Breast epithelium (tissue), 4 donors: Measurements from ENCODE around the gene KHDC4. TPM values are rescaled to one million over a fixed set of nuclear protein-coding genes. Genes with fewer than 3 reads are reported as not detected.

ENCODE experiments used
- DNase-seq, 2 donors: peaks; one replicate each; pipeline ENCODE4 v3.0.0-alpha.2; 2019; ENCODE audit warnings: low spot score in 2 of 2
- H3K27ac ChIP-seq, 2 donors: fragments of 200-600 bp; sonication (generic) in 1 of 2; one replicate each; pipeline ENCODE4 v1.5.1; 2016 to 2019; ENCODE audit warnings: mild to moderate bottlenecking in 1 of 2
- H3K27me3 ChIP-seq, 2 donors: fragments of 200-600 bp; sonication (generic) in 1 of 2; one replicate each; pipeline versions ENCODE4 v1.5.1 to v1.6.0; 2017 to 2019; ENCODE audit warnings: control low read depth in 1 of 2, mild to moderate bottlenecking in 1 of 2
- H3K36me3 ChIP-seq: fragments of 200-600 bp; one replicate; pipeline ENCODE4 v1.5.1; 2019
- H3K4me1 ChIP-seq, 2 donors: fragments of 200-600 bp; sonication (generic); one replicate each; pipeline ENCODE4 v1.5.1; 2016 to 2019; ENCODE audit warnings: control low read depth in 1 of 2
- H3K4me3 ChIP-seq, 3 donors: fragments of 200-600 bp; sonication (generic); 1 replicate in 2 of 3; 2 replicates in 1 of 3; pipeline ENCODE4 v1.5.1; 2016 to 2019; ENCODE audit warnings: mild to moderate bottlenecking in 3 of 3, moderate library complexity in 2 of 3
- H3K9me3 ChIP-seq, 2 donors: fragments of 200-600 bp; sonication (generic) in 1 of 2; one replicate each; pipeline ENCODE4 v1.5.1; 2016 to 2019; ENCODE audit warnings: control low read depth in 1 of 2
- POLR2A ChIP-seq: fragments of 450-650 bp; IDR thresholded peaks from one replicate; pipeline ENCODE4 v1.6.1; 2016; ENCODE audit warnings: antibody characterized with exemption, mild to moderate bottlenecking, moderate library complexity
- POLR2AphosphoS5 ChIP-seq, 3 donors: sonication (generic); formaldehyde crosslinking; IDR thresholded peaks; one replicate each; pipeline ENCODE4 v1.6.1; 2017; ENCODE audit warnings: antibody characterized with exemption in 3 of 3
- intact Hi-C: fragments of 100-400 bp; cut with DNase I; formaldehyde crosslinking; loops from one replicate; pipeline ENCODE4 v1.15.1; 2023; ENCODE audit warnings: low total_unique reads
- total RNA-seq, 3 donors: library from RNA; depleted of rRNA; stranded (reverse); fragments of >200 nt; gene quantifications; one replicate each; pipeline ENCODE4 v1.1.0, GENCODE V29; 2016
- TF ChIP-seq, protein P1 (sequence below), 3 donors: fragments of 450-650 bp; IDR thresholded peaks; one replicate each; pipeline ENCODE4 v1.5.1; 2016 to 2017; ENCODE audit warnings: antibody characterized with exemption in 3 of 3, mild to moderate bottlenecking in 3 of 3, moderate library complexity in 3 of 3

Gene KHDC4
- total RNA-seq, 3 donors from 2014 or later = 52.0 to 81.5 (median 64.2) TPM

DNA sequence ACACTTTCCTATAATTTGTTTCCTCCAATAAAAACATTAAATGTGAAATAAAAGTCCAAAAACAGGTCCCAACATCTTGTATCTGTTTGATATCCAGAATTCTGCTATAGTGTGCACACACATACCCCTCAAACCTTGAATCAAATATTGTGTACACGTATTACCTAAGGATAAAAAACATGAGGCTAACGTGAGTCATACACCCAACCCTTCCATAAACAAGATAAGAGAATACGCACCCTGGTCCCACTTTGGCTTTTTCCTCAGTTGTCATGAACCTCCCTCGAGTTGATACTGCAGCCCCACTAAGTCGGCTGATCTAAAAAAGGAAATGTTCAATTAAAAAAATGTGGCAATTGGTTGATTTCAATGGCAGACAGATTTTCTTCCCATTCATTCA lies 5.2 kb downstream of the KHDC4 start:
- Histone ChIP-seq H3K9me3 (no peaks in the 10 kb centered on the region), H3K36me3 (peaks cover 8% of the 10 kb centered on the region), H3K27me3 (no peaks in the 10 kb centered on the region), H3K4me3 (no peak overlapping the region), H3K4me1 (peaks cover 12 to 19% of the 10 kb centered on the region in 2 donors), H3K27ac (no peak overlapping the region)
- DNase-seq = no peak
- no peak for TF ChIP-seq POLR2A
- TF ChIP-seq, protein P1, sequence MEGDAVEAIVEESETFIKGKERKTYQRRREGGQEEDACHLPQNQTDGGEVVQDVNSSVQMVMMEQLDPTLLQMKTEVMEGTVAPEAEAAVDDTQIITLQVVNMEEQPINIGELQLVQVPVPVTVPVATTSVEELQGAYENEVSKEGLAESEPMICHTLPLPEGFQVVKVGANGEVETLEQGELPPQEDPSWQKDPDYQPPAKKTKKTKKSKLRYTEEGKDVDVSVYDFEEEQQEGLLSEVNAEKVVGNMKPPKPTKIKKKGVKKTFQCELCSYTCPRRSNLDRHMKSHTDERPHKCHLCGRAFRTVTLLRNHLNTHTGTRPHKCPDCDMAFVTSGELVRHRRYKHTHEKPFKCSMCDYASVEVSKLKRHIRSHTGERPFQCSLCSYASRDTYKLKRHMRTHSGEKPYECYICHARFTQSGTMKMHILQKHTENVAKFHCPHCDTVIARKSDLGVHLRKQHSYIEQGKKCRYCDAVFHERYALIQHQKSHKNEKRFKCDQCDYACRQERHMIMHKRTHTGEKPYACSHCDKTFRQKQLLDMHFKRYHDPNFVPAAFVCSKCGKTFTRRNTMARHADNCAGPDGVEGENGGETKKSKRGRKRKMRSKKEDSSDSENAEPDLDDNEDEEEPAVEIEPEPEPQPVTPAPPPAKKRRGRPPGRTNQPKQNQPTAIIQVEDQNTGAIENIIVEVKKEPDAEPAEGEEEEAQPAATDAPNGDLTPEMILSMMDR (IDR thresholded peaks at IDR 0.05) = no peak
- TF ChIP-seq POLR2AphosphoS5 (IDR thresholded peaks at IDR 0.05) = no peak
- intact Hi-C loops = no loop called here

DNA sequence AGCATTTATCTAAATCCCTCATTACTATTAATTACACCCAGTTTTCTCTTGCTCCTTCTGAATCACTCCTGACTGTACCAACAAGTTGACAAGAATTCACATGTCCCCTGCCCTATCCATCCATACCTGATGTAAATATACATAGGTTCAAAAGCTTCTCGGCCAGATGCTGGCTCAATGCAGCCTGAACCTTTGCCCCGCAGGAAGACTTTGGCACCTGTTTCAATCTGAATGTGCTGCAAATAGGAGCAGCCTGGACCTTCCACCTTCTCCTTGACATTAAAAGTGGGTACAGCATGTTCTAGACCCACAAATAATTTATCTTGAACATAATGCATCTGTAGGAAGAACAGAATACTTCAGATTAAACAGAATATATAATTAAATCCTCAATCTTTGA lies 8.7 kb downstream of the KHDC4 start:
- Histone ChIP-seq H3K4me3 (no peak overlapping the region), H3K9me3 (no peaks in the 10 kb centered on the region), H3K27me3 (no peaks in the 10 kb centered on the region), H3K27ac (no peak overlapping the region), H3K4me1 (peaks cover 0 to 5% of the 10 kb centered on the region in 2 donors), H3K36me3 (peaks cover 17% of the 10 kb centered on the region)
- no peak for TF ChIP-seq POLR2AphosphoS5 (IDR thresholded peaks at IDR 0.05)
- TF ChIP-seq, protein P1 (IDR thresholded peaks at IDR 0.05) = no peak
- TF ChIP-seq POLR2A = no peak
- intact Hi-C loops = no loop called here
- peak in 1 of 2 donors; percentile 9 for DNase-seq

DNA sequence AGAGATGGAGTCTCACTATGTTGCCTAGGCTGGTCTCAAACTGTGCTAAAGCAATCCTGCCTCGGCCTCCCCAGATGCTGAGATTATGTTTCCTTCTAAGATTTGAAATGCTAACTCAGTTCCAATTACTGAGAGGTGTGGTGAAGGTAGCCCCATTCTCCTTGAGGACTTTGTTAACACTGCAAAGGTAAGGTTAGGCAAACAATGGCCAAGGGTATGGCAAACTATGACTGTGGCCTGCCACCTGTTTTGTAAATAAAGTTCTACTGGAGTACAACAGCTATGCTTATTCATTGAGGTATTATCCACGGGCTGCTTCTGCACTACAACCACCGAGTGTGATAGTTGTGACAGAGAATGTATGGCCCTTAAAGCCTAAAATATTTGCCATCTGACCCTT lies 13.5 kb downstream of the KHDC4 start:
- Histone ChIP-seq H3K4me3 (no peak overlapping the region), H3K9me3 (no peaks in the 10 kb centered on the region), H3K36me3 (peaks cover 19% of the 10 kb centered on the region), H3K4me1 (no peaks in the 10 kb centered on the region), H3K27ac (no peak overlapping the region), H3K27me3 (no peaks in the 10 kb centered on the region)
- DNase-seq = no peak
- intact Hi-C loops = no loop called here
- TF ChIP-seq POLR2AphosphoS5 (IDR thresholded peaks at IDR 0.05) = no peak
- TF ChIP-seq, protein P1 (IDR thresholded peaks at IDR 0.05) = no peak
- TF ChIP-seq POLR2A = no peak

DNA sequence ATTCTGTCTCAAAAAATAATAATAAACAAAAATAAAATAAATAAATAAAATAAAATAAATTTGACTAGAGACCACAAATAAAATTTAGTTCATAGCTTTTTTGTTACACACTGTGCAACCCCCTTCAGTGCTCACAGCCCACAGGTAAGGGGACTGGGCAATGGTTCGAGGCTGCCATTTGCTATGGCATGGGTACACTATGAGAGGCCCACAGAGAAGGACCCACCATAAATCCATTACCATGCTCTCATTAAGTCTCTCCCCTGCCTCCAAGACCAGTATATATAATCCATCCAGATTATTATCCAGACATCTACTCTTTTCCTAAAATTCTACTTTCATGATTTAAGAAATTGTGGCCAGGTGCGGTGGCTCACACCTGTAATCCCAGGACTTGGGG lies 14.4 kb downstream of the KHDC4 start:
- H3K4me3 ChIP-seq = no peak overlapping the region
- TF ChIP-seq POLR2A (no peak), POLR2AphosphoS5 (IDR thresholded peaks at IDR 0.05) (no peak)
- H3K27ac ChIP-seq = no peak overlapping the region
- intact Hi-C loops = loop anchor here (5.0 kb wide), 1 partner anchor 672 kb away; the partner anchor contains the start of gene NAXE
- H3K36me3 ChIP-seq = peaks cover 19% of the 10 kb centered on the region
- H3K27me3 ChIP-seq = no peaks in the 10 kb centered on the region
- DNase-seq = no peak
- H3K4me1 ChIP-seq = no peaks in the 10 kb centered on the region
- no peaks in the 10 kb centered on the region for H3K9me3 ChIP-seq

GRCh38 chr1:155918660-155919059 lies 15.6 kb downstream of the KHDC4 start:
- Histone ChIP-seq H3K36me3 (peaks cover 19% of the 10 kb centered on the region), H3K27ac (no peak overlapping the region), H3K4me3 (no peak overlapping the region), H3K9me3 (no peaks in the 10 kb centered on the region), H3K27me3 (no peaks in the 10 kb centered on the region), H3K4me1 (no peaks in the 10 kb centered on the region)
- intact Hi-C loops = loop anchor here (5.0 kb wide), 1 partner anchor 674 kb away; the partner anchor contains the start of gene NAXE
- no peak for TF ChIP-seq POLR2A
- TF ChIP-seq POLR2AphosphoS5 (IDR thresholded peaks at IDR 0.05) = no peak
- TF ChIP-seq, protein P1 (IDR thresholded peaks at IDR 0.05) = no peak
- no peak for DNase-seq
